Endothelial cell (in vitro differentiated cells): Measurements from ENCODE around the gene NTRK2. TPM values are rescaled to one million over a fixed set of nuclear protein-coding genes. Genes with fewer than 3 reads are reported as not detected.

Experiments used
- DNase-seq: peaks from one replicate; pipeline ENCODE4 v3.0.0; 2021; ENCODE audit warnings: low spot score
- H3K27ac Mint-ChIP-seq: one replicate; pipeline ENCODE4 v1.8.0; 2021; ENCODE audit warnings: mixed read lengths, inconsistent platforms; ENCODE audit not compliant: unreplicated experiment
- H3K27me3 Mint-ChIP-seq: one replicate; pipeline ENCODE4 v1.8.0; 2021; ENCODE audit warnings: mild to moderate bottlenecking, moderate library complexity, mixed read lengths, inconsistent platforms; ENCODE audit not compliant: unreplicated experiment
- H3K36me3 Mint-ChIP-seq: one replicate; pipeline ENCODE4 v1.8.0; 2021; ENCODE audit warnings: mild to moderate bottlenecking, low read depth, mixed read lengths, inconsistent platforms; ENCODE audit not compliant: unreplicated experiment
- H3K4me1 Mint-ChIP-seq: one replicate; pipeline ENCODE4 v1.8.0; 2021; ENCODE audit warnings: mild to moderate bottlenecking, mixed read lengths, inconsistent platforms; ENCODE audit not compliant: unreplicated experiment
- H3K4me3 Mint-ChIP-seq: one replicate; pipeline ENCODE4 v1.8.0; 2021; ENCODE audit warnings: mild to moderate bottlenecking, mixed read lengths, inconsistent platforms; ENCODE audit not compliant: unreplicated experiment
- H3K9me3 Mint-ChIP-seq: one replicate; pipeline ENCODE4 v1.8.0; 2021; ENCODE audit warnings: mixed read lengths, inconsistent platforms; ENCODE audit not compliant: unreplicated experiment
- CTCF ChIP-seq: fragments of 200-600 bp; sonication (generic); IDR thresholded peaks from one replicate; pipeline ENCODE4 v1.5.0; 2021; ENCODE audit warnings: antibody characterized with exemption; ENCODE audit not compliant: unreplicated experiment
- long read RNA-seq: library from polyadenylated mRNA; unstranded; transcript quantifications from one replicate; pipeline ENCODE4 v2.0.0, GENCODE V29; 2020; ENCODE audit not compliant: unreplicated experiment
- total RNA-seq: library from RNA; stranded (reverse); fragmentation: NEBNext Ultra II Directional; extraction: Animal tissue kit (Norgen Biotek cat#: 25700); gene quantifications from one replicate; pipeline ENCODE4 v1.2.1, GENCODE V29; 2021; ENCODE audit not compliant: unreplicated experiment

The NTRK2 gene
- not detected for total RNA-seq
- long read RNA-seq: 0 reads

- peak; percentile 53 for DNase-seq
- Mint-ChIP-seq H3K27me3 (peaks cover 12% of the 10 kb centered on the region), H3K4me1 (peaks cover 14% of the 10 kb centered on the region), H3K4me3 (peak within 1 kb of the TSS; percentile 87), H3K9me3 (no peaks in the 10 kb centered on the region), H3K27ac (no peak within 1 kb of the TSS), H3K36me3 (no peaks in the 10 kb centered on the region)
- no peak for TF ChIP-seq CTCF
Measured at GRCh38 chr9:84669288-84670137, at the start of gene NTRK2. NTRK2 (plus strand) TSS chr9:84669729; CDS start chr9:84670749, 1,020 bp downstream.

- TF ChIP-seq CTCF: no peak
- no peaks in the 10 kb centered on the region for H3K9me3 Mint-ChIP-seq
- no peak for DNase-seq
- no peaks in the 10 kb centered on the region for H3K27me3 Mint-ChIP-seq
- H3K27ac Mint-ChIP-seq: no peak overlapping the region
- H3K4me1 Mint-ChIP-seq: peaks cover 3% of the 10 kb centered on the region
- no peak overlapping the region for H3K4me3 Mint-ChIP-seq
- H3K36me3 Mint-ChIP-seq: no peaks in the 10 kb centered on the region
Measured at GRCh38 chr9:84620338-84620737, 49.2 kb upstream of the NTRK2 start.

- H3K27ac Mint-ChIP-seq: no peak overlapping the region
- H3K36me3 Mint-ChIP-seq: no peaks in the 10 kb centered on the region
- DNase-seq: no peak
- H3K27me3 Mint-ChIP-seq: peaks cover 2% of the 10 kb centered on the region
- H3K9me3 Mint-ChIP-seq: no peaks in the 10 kb centered on the region
- no peak overlapping the region for H3K4me3 Mint-ChIP-seq
- peaks cover 3% of the 10 kb centered on the region for H3K4me1 Mint-ChIP-seq
- TF ChIP-seq CTCF: no peak
Measured at GRCh38 chr9:84621811-84622210, 47.7 kb upstream of the NTRK2 start.

- Mint-ChIP-seq H3K4me3 (no peak overlapping the region), H3K27ac (no peak overlapping the region), H3K4me1 (peaks cover 3% of the 10 kb centered on the region), H3K27me3 (peaks cover 2% of the 10 kb centered on the region), H3K36me3 (no peaks in the 10 kb centered on the region), H3K9me3 (no peaks in the 10 kb centered on the region)
- no peak for DNase-seq
- no peak for TF ChIP-seq CTCF
Measured at GRCh38 chr9:84622981-84623380, 46.5 kb upstream of the NTRK2 start.

- H3K27me3 Mint-ChIP-seq: no peaks in the 10 kb centered on the region
- no peaks in the 10 kb centered on the region for H3K36me3 Mint-ChIP-seq
- H3K9me3 Mint-ChIP-seq: no peaks in the 10 kb centered on the region
- no peak for TF ChIP-seq CTCF
- H3K27ac Mint-ChIP-seq: no peak overlapping the region
- H3K4me3 Mint-ChIP-seq: no peak overlapping the region
- no peaks in the 10 kb centered on the region for H3K4me1 Mint-ChIP-seq
- no peak for DNase-seq
Measured at GRCh38 chr9:84636436-84636835, 33.1 kb upstream of the NTRK2 start.
